Fibroblast of villous mesenchyme (primary cell): ENCODE results near the gene SLC49A4. TPM values are rescaled to one million over a fixed set of nuclear protein-coding genes. Genes with fewer than 3 reads are reported as not detected.

Experiments used
- DNase-seq: peaks from one replicate; pipeline ENCODE4 v3.0.0-alpha.2; 2010; ENCODE audit warnings: low read depth
- H3K4me3 ChIP-seq: 2 replicates; pipeline ENCODE4 v1.5.1; 2011; ENCODE audit warnings: low read depth, mild to moderate bottlenecking, low read length
- total RNA-seq: library from RNA; depleted of rRNA; stranded (reverse); fragments of >200 nt; gene quantifications from 2 replicates; pipeline ENCODE4 v1.2.3, GENCODE V29; 2012
- TF ChIP-seq, protein P1 (sequence below): IDR thresholded peaks from 2 replicates; pipeline ENCODE4 v1.5.1; 2012; ENCODE audit warnings: low read depth, mild to moderate bottlenecking, low read length; ENCODE audit not compliant: insufficient read depth

SLC49A4 gene
- total RNA-seq, 1 donor: 40.2 TPM

DNA sequence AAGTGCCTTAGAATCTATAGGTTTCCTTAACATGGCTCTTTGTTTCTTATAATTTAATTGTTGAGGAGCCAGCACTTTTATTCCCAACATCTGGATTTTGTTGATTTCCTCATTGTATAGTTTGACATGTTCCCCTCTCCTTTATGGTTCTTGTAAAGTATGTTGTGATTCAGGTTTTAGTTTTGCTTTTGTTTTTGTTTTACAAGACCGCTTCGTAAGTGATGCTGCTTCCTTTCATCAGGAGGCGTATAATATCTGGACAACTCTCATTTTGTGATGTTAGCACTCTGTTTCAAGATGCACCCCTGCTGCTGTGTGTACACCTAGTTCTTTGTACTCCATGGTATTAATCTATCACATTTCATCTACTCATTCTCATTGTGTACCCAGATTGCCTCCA lies 48.7 kb downstream of the SLC49A4 start:
- TF ChIP-seq, protein P1, sequence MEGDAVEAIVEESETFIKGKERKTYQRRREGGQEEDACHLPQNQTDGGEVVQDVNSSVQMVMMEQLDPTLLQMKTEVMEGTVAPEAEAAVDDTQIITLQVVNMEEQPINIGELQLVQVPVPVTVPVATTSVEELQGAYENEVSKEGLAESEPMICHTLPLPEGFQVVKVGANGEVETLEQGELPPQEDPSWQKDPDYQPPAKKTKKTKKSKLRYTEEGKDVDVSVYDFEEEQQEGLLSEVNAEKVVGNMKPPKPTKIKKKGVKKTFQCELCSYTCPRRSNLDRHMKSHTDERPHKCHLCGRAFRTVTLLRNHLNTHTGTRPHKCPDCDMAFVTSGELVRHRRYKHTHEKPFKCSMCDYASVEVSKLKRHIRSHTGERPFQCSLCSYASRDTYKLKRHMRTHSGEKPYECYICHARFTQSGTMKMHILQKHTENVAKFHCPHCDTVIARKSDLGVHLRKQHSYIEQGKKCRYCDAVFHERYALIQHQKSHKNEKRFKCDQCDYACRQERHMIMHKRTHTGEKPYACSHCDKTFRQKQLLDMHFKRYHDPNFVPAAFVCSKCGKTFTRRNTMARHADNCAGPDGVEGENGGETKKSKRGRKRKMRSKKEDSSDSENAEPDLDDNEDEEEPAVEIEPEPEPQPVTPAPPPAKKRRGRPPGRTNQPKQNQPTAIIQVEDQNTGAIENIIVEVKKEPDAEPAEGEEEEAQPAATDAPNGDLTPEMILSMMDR: no peak
- H3K4me3 ChIP-seq: no peak overlapping the region
- DNase-seq: peak; percentile 31

DNA sequence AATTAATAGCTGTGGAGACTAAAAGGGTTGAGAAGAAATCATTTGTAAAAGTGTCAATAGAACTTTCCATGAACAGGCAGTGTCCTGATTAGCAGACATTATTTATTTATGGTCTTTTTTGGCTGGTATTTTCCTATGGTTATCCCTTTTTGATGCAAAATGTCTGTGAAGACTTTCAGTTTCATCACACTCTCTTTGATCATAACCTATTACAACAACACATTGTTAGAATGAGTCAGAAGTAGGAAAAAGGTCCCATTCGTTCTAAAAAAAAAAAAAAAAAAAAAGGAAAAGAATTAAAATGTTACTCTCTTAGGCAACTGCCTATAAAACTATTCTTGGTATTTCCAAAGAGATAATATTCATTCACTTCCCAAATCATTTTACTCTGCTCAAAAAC lies 62.1 kb downstream of the SLC49A4 start:
- TF ChIP-seq, protein P1: no peak
- peak; percentile 43 for DNase-seq
- H3K4me3 ChIP-seq: no peak overlapping the region

DNA sequence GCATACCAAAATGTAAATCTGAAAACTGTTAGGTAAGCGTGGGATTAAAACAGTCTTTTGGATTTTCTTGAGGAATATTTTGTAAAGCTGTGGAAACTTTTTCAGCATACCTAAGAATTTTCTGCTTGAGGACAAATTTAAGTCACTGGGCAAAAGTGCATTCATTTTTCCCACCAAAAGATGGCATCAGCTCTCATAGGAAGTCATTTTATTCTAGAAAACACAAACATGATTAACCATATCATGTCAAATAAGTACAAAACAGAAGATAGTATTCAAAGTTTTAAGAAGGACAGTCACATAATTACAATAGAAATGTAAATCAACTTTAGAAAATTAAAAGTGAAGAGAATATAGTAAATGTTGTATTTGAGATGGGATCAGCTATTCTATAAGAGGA lies 63.5 kb downstream of the SLC49A4 start:
- H3K4me3 ChIP-seq: no peak overlapping the region
- TF ChIP-seq, protein P1: peak; percentile 23
- peak; percentile 26 for DNase-seq

DNA sequence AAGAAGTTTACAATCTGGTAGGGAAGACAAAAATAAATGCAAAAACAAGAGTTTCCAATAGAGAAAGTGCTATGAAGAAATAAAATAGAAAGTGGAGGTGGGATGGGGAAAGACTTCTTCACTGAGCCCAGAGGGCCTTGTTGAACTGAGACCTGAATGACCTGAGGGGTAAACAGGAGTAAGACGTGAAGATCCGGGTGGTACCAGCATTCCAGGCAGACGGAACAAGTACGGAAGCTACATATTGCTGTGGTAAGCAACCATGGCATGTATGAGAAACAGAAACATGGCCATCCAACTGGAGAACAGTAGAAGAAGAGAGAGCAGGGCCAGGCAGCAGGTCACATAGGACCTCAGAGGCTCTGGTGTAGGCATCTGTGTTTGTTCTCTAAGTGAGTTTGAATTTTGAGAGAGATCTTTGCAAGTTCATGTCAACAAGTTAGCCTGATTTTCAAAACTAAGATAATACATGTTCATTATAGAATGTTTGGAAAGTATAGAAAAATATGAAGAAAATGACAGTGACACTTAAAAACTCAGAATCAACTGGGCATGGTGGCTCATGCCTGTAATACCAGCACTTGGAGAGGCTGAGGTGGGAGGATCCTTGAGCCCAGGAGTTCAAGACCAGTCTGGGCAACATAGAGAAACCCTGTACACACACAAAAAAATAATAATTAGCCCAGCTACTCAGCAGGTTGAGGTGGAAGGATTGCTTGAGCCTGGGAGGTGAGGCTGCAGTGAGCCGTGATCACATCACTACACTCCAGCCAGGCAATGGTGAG lies 64.3 kb downstream of the SLC49A4 start:
- TF ChIP-seq, protein P1: no peak
- no peak overlapping the region for H3K4me3 ChIP-seq
- no peak for DNase-seq

DNA sequence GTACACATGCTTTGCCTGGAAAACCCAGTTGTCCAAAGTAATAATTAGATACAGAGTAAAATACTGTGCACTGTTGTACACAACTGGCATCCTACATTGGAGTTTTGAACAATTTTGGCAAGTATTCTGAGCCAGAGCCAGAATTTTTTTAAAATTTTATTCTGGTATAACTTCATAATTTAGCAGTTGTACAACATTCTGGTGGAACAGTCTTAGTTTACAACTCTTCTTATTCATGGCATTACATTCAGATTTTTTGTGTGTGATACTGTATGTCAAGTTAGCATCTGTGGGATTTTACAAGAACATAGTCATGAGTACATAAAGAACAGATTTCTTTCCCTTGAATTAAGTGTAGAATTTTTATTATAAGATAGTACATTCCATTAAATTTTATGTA lies 67.5 kb downstream of the SLC49A4 start:
- no peak overlapping the region for H3K4me3 ChIP-seq
- no peak for DNase-seq
- TF ChIP-seq, protein P1: no peak

DNA sequence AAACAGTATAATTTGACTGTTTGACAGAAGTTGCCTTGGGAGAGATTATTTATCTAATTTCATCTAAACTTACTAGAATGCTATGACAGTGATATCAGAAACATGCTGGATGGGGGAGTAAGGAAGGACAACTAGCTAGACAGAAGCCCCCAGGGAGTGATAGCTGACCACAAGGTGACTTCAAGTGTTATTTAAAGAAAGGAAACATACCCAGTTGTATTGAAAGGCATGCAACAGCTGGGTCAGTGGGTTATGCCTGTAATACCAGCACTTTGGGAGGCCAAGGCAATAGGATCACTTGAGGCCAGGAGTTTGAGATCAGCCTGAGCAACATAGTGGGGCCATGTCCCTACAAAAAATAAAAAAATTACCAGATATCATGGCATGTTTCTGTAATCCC lies 69.6 kb downstream of the SLC49A4 start:
- no peak overlapping the region for H3K4me3 ChIP-seq
- TF ChIP-seq, protein P1: no peak
- no peak for DNase-seq

DNA sequence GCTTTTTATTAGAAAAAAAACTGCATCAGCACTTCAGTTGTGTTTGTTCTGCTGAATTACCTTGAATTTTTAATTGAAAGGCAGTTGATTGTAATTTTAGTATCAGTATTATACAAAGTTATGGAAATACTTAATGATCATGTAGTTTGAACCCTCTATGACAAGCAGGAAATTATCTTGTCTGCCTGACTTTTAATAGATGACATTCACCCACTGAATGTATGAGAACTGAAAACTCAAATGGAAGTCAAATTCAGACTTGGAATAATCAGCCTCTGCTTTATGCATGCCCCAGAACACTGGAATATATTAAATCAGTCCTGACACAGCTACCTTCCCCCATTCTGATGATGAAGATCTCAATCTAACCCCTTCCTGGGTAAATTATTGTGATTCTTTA lies 73.5 kb downstream of the SLC49A4 start:
- TF ChIP-seq, protein P1: no peak
- no peak overlapping the region for H3K4me3 ChIP-seq
- DNase-seq: no peak
